ENCODE results near the gene GAS6.

The GAS6 gene

DNA sequence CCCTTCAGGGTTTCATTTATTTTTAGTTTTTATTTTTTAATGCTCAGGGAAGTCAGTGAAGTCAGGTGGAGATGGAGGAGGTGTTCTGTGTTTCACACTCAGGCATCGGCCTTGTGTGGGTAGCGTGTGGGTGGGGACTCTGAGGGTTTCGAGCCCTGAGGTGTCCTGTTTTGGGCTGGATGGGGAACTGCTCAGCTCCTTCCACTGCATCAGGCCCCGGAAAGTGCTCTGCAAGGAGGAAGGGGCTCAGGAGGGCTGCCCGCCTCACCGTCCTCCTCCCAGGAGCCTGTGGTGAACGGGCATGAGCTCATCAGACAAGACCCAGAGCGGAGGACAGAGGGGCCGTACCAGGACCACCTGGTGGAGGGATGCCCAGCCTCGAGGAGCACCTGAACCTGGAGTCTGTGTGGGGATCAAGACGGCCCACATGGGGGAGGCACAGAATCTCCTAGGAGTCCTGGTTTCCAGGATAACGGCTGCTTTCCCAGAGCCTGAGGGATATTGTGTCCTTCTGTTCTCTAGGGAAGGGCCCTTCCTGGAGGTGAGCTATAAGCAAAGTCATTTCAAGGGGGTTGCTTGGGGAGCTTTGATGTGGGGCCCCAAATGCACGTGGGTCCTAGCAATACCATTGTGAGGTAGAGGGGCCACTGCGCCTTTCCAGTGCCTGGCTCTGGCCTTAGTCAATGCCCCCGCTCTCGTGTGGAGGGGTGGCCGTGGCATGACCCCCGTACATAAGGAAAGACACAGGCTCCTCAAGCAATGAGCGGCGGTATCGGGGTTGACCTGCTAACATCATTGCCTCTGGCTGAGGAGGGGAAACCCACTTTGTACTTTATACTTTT lies 13.5 kb upstream of the GAS6 start:
- TF ChIP-seq, protein P1, sequence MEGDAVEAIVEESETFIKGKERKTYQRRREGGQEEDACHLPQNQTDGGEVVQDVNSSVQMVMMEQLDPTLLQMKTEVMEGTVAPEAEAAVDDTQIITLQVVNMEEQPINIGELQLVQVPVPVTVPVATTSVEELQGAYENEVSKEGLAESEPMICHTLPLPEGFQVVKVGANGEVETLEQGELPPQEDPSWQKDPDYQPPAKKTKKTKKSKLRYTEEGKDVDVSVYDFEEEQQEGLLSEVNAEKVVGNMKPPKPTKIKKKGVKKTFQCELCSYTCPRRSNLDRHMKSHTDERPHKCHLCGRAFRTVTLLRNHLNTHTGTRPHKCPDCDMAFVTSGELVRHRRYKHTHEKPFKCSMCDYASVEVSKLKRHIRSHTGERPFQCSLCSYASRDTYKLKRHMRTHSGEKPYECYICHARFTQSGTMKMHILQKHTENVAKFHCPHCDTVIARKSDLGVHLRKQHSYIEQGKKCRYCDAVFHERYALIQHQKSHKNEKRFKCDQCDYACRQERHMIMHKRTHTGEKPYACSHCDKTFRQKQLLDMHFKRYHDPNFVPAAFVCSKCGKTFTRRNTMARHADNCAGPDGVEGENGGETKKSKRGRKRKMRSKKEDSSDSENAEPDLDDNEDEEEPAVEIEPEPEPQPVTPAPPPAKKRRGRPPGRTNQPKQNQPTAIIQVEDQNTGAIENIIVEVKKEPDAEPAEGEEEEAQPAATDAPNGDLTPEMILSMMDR (IDR thresholded peaks at IDR 0.05; ENCODE audit: low read depth, low read length) = no peak
- H3K4me3 ChIP-seq (replicated peaks in 1 of 2; ENCODE audit: low read depth in 2 of 2, low read length in 2 of 2) = no peak overlapping the region
- DNase-seq (ENCODE audit: low read depth in 2 of 2) = no peak

DNA sequence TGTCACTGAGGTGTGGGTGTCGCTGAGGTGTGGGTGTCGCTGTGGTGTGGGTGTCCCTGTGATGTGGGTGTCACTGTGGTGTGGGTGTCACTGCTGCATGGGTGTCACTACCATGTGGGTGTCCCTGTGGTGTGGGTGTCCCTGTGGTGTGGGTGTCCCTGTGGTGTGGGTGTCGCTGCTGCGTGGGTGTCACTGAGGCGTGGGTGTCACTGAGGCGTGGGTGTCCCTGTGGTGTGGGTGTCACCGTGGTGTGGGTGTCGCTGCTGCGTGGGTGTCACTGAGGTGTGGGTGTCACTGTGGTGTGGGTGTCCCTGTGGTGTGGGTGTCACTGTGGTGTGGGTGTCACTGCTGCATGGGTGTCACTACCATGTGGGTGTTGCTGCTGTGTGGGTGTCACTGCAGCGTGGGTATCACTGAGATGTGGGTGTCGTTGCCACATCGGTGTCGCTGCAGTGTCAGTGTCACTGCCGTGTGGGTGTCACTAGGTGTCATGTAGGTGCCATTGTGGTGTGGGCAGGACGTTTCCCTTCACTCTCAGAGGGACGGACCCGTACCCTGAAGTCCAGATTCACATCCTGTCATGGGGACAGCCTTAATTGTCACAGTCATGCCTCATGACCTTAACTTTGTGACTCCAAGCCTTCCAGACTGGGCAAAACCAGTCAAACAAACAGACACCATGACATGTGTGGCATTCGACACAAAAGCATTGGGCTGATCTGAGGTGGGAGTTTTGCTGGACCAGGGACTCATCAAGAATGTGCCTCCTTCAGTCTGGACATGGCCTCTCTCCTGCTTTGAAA lies 12.7 kb upstream of the GAS6 start:
- no peak overlapping the region for H3K4me3 ChIP-seq (replicated peaks in 1 of 2; ENCODE audit: low read depth in 2 of 2, low read length in 2 of 2)
- TF ChIP-seq, protein P1 (IDR thresholded peaks at IDR 0.05; ENCODE audit: low read depth, low read length) = no peak
- no peak for DNase-seq (ENCODE audit: low read depth in 2 of 2)

DNA sequence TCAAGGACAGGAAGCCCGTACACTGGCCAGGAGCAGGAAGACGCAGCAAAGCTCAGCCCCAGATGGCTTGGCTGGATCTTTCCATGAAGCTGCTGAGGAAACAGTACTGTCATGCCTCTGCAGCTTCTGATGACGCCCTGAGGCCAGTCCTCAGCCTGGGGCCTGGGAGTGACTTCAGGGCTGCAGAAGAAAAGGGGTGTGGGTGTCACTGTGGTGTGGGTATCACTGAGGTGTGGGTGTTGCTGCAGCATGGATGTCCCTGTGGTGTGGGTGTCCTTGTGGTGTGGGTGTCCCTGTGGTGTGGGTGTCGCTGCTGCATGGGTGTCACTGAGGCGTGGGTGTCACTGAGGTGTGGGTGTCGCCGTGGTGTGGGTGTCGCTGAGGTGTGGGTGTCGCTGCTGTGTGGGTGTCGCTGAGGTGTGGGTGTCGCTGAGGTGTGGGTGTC lies 12.0 kb upstream of the GAS6 start:
- DNase-seq (ENCODE audit: low read depth in 2 of 2) = no peak
- TF ChIP-seq, protein P1 (IDR thresholded peaks at IDR 0.05; ENCODE audit: low read depth, low read length) = no peak

DNA sequence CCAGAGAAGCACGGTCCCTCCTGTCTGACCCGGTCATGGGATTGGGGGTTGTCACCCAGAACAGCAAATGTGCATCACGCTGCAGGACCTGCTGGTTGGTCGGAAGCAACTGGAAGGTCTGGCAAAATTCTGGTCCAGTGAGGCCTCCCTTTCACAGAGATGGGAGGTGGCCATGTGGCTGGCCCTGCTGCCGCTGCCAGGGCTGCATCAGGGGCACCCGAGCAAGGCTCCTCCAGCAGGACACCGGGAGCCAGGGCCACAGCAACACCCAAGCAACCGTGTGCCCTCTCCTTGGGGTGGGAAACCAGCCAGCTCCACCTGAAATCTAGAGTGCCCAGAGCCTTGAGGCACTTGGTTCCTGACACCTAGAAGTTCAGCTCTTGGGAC lies 11.5 kb upstream of the GAS6 start:
- H3K4me3 ChIP-seq (replicated peaks in 1 of 2; ENCODE audit: low read depth in 2 of 2, low read length in 2 of 2) = no peak overlapping the region
- no peak for DNase-seq (ENCODE audit: low read depth in 2 of 2)
- TF ChIP-seq, protein P1 (IDR thresholded peaks at IDR 0.05; ENCODE audit: low read depth, low read length) = no peak

More for the DNA sequence above, 12.0 kb upstream of the GAS6 start:
- no peak overlapping the region for H3K4me3 ChIP-seq (replicated peaks in 1 of 2; ENCODE audit: low read depth in 2 of 2, low read length in 2 of 2)

DNA sequence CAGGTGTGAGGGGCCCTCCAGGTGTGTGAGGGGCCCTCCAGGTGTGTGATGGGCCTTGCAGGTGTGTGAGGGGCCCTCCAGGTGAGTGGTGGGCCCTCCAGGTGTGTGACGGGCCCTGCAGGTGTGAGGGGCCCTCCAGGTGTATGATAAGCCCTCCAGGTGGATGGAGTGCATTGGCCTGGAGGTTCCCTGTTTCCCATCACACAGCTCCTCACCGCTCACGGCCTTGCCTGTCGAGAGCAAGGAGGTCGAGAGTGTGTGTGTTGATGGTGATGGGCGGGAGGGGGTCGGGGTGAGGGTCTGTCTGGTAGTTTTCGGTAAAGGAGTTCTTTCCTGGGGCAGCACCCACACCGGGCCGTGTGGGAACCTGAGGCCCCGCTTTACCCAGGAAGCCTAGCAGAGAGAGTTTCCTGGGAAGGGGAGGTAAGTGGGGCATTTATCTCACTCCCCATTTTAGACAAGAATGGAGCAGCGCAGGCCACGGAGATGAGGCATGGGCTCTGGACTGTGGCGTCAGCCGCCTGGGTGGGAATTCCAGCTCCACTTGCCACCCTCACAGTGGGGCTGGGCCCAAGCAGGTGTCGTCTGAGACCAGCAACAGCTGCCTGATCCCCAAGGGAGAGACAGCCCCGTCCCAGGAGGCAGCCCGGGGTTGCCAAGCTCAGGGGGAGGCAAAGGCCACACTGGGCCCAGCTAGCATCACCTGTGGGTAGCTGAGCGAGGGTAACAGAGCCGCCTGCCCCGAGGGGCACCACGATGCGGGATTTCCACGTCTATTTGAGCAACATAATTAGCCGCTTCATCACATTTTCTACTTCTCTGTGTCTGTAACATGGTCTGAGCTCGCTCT lies 10.9 kb upstream of the GAS6 start:
- DNase-seq (ENCODE audit: low read depth in 2 of 2) = no peak
- no peak overlapping the region for H3K4me3 ChIP-seq (replicated peaks in 1 of 2; ENCODE audit: low read depth in 2 of 2, low read length in 2 of 2)
- TF ChIP-seq, protein P1 (IDR thresholded peaks at IDR 0.05; ENCODE audit: low read depth, low read length) = no peak

DNA sequence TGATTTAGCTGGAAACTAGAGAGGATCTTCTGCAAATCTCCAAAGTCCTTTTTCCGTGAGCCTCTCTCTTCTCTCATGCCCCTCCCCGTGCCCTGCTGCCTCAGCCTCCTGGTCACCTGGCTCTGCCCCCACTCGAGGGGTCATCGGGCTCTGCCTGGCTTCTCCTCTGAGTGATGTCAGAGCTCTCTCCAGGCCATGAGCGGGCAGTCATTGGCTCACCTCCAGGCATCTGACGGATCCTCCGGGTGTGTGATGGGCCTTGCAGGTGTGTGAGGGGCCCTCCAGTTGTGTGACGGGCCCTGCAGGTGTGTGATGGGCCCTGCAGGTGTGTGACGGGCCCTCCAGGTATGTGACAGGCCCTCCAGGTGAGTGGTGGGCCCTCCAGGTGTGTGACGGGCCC lies 10.3 kb upstream of the GAS6 start:
- TF ChIP-seq, protein P1 (IDR thresholded peaks at IDR 0.05; ENCODE audit: low read depth, low read length) = no peak
- DNase-seq (ENCODE audit: low read depth in 2 of 2) = no peak
- H3K4me3 ChIP-seq (replicated peaks in 1 of 2; ENCODE audit: low read depth in 2 of 2, low read length in 2 of 2) = no peak overlapping the region
